CD8-positive, alpha-beta memory T cell (primary cell): Measurements from ENCODE around the gene INPP5B. TPM values are rescaled to one million over a fixed set of nuclear protein-coding genes. Genes with fewer than 3 reads are reported as not detected.

Source experiments
- CTCF ChIA-PET: fragments of 350-600 bp; sonication (Branson Sonifier 250); formaldehyde crosslinking; loops from one replicate; lab custom pipeline; 2021; ENCODE audit warnings: antibody characterized with exemption; lab: Charles Lee
- POLR2A ChIA-PET: fragments of 350-600 bp; sonication (Branson Sonifier 250); formaldehyde crosslinking; loops from one replicate; lab custom pipeline; 2021; ENCODE audit warnings: antibody characterized with exemption; lab: Charles Lee
- DNase-seq, 5 donors: peaks; one replicate each; pipeline versions ENCODE4 v3.0.0 to v3.0.0-alpha.2; 2020 to 2022; ENCODE audit warnings: mixed read lengths in 1 of 5
- H3K27ac ChIP-seq: one replicate; pipeline ENCODE4 v1.7.0; 2013; ENCODE audit warnings: low read depth, mild to moderate bottlenecking, low read length, moderate library complexity
- H3K27me3 ChIP-seq: 2 replicates; pipeline ENCODE4 v1.7.0; 2013; ENCODE audit warnings: low read length, mild to moderate bottlenecking; ENCODE audit not compliant: insufficient read depth, poor library complexity, severe bottlenecking
- H3K36me3 ChIP-seq: 2 replicates; pipeline ENCODE4 v1.7.0; 2013; ENCODE audit warnings: mild to moderate bottlenecking, low read length, moderate library complexity; ENCODE audit not compliant: insufficient read depth
- H3K4me1 ChIP-seq: 2 replicates; pipeline ENCODE4 v1.7.0; 2013; ENCODE audit warnings: mild to moderate bottlenecking, low read length, moderate library complexity; ENCODE audit not compliant: insufficient read depth
- H3K4me3 ChIP-seq: 2 replicates; pipeline ENCODE4 v1.7.0; 2013; ENCODE audit warnings: mild to moderate bottlenecking, low read length
- H3K9me3 ChIP-seq: 2 replicates; pipeline ENCODE4 v1.7.0; 2013; ENCODE audit warnings: mild to moderate bottlenecking, low read length
- H3K27ac Mint-ChIP-seq, 8 donors: one replicate each; pipeline ENCODE4 v1.8.0; 2020 to 2021; ENCODE audit warnings: mixed read lengths in 8 of 8, mild to moderate bottlenecking in 6 of 8, inconsistent platforms in 3 of 8, moderate library complexity in 3 of 8
- H3K27me3 Mint-ChIP-seq, 2 donors: one replicate each; pipeline ENCODE4 v1.8.0; 2020 to 2021; ENCODE audit warnings: mixed read lengths in 2 of 2, mild to moderate bottlenecking in 1 of 2, moderate library complexity in 1 of 2
- H3K36me3 Mint-ChIP-seq, 3 donors: one replicate each; pipeline ENCODE4 v1.8.0; 2020 to 2021; ENCODE audit warnings: mixed read lengths in 3 of 3, inconsistent platforms in 1 of 3, mild to moderate bottlenecking in 1 of 3
- H3K4me1 Mint-ChIP-seq, 3 donors: one replicate each; pipeline ENCODE4 v1.8.0; 2020 to 2021; ENCODE audit warnings: mixed read lengths in 3 of 3, inconsistent platforms in 1 of 3, mild to moderate bottlenecking in 1 of 3
- H3K4me3 Mint-ChIP-seq, 7 donors: one replicate each; pipeline ENCODE4 v1.8.0; 2020 to 2021; ENCODE audit warnings: mixed read lengths in 7 of 7, mild to moderate bottlenecking in 6 of 7, moderate library complexity in 4 of 7, inconsistent platforms in 2 of 7
- H3K9me3 Mint-ChIP-seq, 5 donors: one replicate each; pipeline ENCODE4 v1.8.0; 2020 to 2022; ENCODE audit warnings: mixed read lengths in 5 of 5, mild to moderate bottlenecking in 3 of 5, moderate library complexity in 2 of 5, inconsistent platforms in 1 of 5
- polyA plus RNA-seq: library from polyadenylated mRNA; unstranded; fragments of 300-500 nt; fragmentation: Illumina TruSeq; gene quantifications from one replicate; pipeline ENCODE4 v1.2.3, GENCODE V29; 2021
- total RNA-seq, 2 experiments: library from RNA; stranded (reverse); gene quantifications; one replicate each; pipeline ENCODE4 v1.2.3, GENCODE V29; 2021

Gene INPP5B
- total and polyA plus RNA-seq, 3 experiments from 2014 or later = 22.9 to 25.1 (median 24.1) TPM

DNA sequence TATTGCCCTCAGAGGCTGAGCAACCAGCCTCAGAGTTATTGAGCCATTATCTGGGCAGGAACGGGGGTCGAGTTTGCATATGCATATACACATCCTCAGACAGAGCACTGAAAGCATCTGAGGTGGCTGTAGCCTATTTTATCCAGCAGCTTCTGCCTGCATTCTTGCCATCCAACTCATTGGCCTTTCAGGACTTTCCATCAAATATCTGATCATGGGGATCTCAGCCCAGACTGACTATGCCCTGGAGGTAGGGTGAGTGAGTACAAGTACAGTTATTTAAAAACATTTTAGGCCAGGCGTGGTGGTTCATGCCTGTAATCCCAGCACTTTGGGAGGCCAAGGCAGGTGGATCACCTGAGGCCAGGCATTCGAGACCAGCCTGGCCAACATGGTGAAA lies 85.7 kb downstream of the INPP5B start:
- Mint-ChIP-seq H3K4me3 (peak overlapping the region in 3 of 7 donors; percentile 19 to 48 (median 28)), H3K9me3 (no peaks in the 10 kb centered on the region), H3K36me3 (peaks cover 5 to 53% (median 18%) of the 10 kb centered on the region in 3 donors), H3K4me1 (peaks cover 24 to 32% (median 28%) of the 10 kb centered on the region in 3 donors), H3K27ac (peak overlapping the region in 1 of 8 donors; percentile 48), H3K27me3 (no peaks in the 10 kb centered on the region)
- no peak overlapping the region for H3K27ac ChIP-seq
- ChIA-PET CTCF (interaction anchor here (1.3 to 2.9 kb wide), 4 partner anchors 10 to 67 kb away, joined by 3 to 20 read pairs (median 4); no protein-coding TSS in a partner anchor), POLR2A (no interaction called here)
- no peaks in the 10 kb centered on the region for H3K27me3 ChIP-seq
- peaks cover 9% of the 10 kb centered on the region for H3K36me3 ChIP-seq
- no peak overlapping the region for H3K4me3 ChIP-seq
- H3K9me3 ChIP-seq = no peaks in the 10 kb centered on the region
- peaks cover 17% of the 10 kb centered on the region for H3K4me1 ChIP-seq
- no peak for DNase-seq

DNA sequence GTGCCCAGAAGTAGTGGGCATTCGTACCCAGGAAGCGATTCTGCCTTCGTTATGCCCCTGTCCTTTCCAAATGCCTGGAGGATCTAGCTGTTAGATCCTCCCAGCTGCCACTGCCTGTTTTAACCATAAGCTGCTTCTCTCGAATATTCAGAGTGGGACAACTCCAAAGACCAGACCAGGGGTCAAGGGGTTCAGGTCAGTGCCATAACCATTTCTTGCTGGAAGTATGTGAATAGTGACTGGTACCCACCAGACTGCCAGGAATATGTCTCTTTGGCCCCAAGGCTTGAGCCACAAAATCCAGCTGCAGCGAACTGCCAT lies 86.5 kb downstream of the INPP5B start:
- H3K4me3 ChIP-seq = peak overlapping the region; percentile 89
- H3K27ac ChIP-seq = peak overlapping the region; percentile 94
- POLR2A ChIA-PET = interaction anchor here (1.0 to 2.5 kb wide), 2 partner anchors 8 to 52 kb away, joined by 3 to 11 read pairs; partner anchors contain the start of genes C1orf122 and YRDC

DNA sequence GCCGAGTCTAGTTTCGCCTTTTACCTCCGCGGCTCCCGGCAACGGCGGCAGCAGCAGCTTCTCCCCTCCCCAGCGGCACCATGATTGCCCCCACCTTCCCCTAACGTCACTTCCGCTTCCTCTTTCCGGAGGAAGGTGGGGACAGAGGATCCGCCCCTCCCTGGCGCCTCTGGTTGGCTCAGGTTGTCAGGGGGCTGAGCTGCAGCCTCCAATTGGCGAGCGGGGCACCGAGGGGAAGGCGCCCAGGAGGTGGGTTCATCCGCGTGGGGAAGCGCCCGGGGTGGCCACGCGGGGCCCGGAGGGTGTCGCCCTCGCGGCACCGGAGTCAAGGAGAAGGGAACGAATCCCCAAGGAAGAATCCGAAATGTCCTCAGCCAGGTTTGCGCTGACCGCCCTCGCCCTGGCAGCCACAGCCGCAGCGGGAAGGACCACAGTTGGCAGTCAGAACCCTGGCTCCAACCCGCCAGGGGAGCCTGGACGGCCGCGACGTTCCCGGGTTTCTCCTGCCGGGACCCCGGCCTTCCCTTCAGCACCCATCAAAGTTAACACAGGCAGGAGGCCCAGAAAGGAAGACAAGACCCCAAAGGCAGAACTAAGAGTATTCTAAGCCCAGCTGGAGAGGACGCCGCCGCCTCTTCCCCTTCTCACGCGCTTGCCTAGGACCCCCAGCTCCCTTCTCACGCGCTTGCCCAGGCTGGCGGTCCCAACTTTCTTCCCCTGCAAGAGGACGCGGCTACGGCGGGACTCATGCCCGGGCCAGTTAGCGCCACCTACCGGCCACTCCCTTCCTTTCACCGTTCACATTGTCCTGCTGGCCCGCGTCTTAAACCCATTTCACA lies 87.1 kb downstream of the INPP5B start, which contains the start of gene MTF1:
MTF1 (minus strand) TSS at position 86 of the 839 bp plus-strand sequence. CDS start 1,934 bp downstream, outside the sequence.
- Mint-ChIP-seq H3K27me3 (no peaks in the 10 kb centered on the region), H3K4me3 (peak within 1 kb of the TSS; percentile 89 to 99 (median 97)), H3K4me1 (peaks cover 29 to 39% (median 36%) of the 10 kb centered on the region in 3 donors), H3K9me3 (no peaks in the 10 kb centered on the region), H3K36me3 (peaks cover 5 to 48% (median 13%) of the 10 kb centered on the region in 3 donors), H3K27ac (peak within 1 kb of the TSS; percentile 77 to 99 (median 97))
- Histone ChIP-seq H3K4me1 (peaks cover 24% of the 10 kb centered on the region), H3K9me3 (no peaks in the 10 kb centered on the region), H3K4me3 (peak within 1 kb of the TSS; percentile 89), H3K36me3 (peaks cover 13% of the 10 kb centered on the region), H3K27ac (peak within 1 kb of the TSS; percentile 94), H3K27me3 (no peaks in the 10 kb centered on the region)
- POLR2A ChIA-PET = interaction anchor here (0.6 to 2.5 kb wide), 6 partner anchors 8 to 1164 kb away, joined by 3 to 11 read pairs (median 3); partner anchors contain the start of genes C1orf122, SNIP1 and YRDC
- CTCF ChIA-PET = interaction anchor here (0.8 to 2.9 kb wide), 30 partner anchors 9 to 385 kb away, joined by 3 to 20 read pairs (median 4); partner anchors contain the start of genes C1orf122, MEAF6, SF3A3 and UTP11
- peak; percentile 95 to 98 (median 97) for DNase-seq

More for the DNA sequence above, 86.5 kb downstream of the INPP5B start:
- Histone ChIP-seq H3K4me1 (peaks cover 18% of the 10 kb centered on the region), H3K36me3 (peaks cover 9% of the 10 kb centered on the region), H3K9me3 (no peaks in the 10 kb centered on the region), H3K27me3 (no peaks in the 10 kb centered on the region)
- DNase-seq = no peak
- no peaks in the 10 kb centered on the region for H3K9me3 Mint-ChIP-seq
- H3K27me3 Mint-ChIP-seq = no peaks in the 10 kb centered on the region
- peaks cover 5 to 47% (median 16%) of the 10 kb centered on the region in 3 donors for H3K36me3 Mint-ChIP-seq
- H3K27ac Mint-ChIP-seq = peak overlapping the region; percentile 77 to 99 (median 97)
- H3K4me3 Mint-ChIP-seq = peak overlapping the region; percentile 89 to 99 (median 97)
- CTCF ChIA-PET = interaction anchor here (0.8 to 2.9 kb wide), 26 partner anchors 10 to 385 kb away, joined by 3 to 20 read pairs (median 4); partner anchors contain the start of genes C1orf122, MEAF6, SF3A3 and YRDC
- peaks cover 24 to 34% (median 31%) of the 10 kb centered on the region in 3 donors for H3K4me1 Mint-ChIP-seq

DNA sequence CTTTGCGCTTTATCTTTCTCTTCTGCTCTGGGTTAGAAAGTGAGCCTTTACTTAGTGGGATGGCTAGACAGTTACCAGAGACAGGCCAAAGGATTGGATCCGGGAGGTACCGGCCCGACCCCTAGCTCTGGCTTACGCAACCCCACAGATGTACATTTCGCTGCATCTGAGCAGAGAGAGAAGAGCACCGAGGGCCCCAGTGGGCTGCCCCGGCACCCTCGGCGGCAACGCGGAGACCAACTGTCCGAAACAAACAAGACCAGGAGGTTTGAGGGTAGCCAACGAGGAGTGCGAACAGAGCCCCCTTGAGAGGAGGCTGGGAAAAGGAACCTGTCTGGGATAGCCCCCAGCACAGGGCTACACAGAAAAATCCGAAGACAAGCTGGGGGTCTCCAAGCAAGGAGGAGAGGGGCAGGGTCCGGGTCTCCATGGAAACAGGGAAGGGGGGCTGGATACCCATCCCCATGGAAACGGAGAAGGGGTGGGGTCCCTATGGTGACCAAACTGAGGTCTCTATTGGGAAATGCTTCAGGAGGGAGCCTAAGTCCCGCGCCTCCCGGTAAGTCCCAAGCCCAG lies 87.8 kb downstream of the INPP5B start:
- Histone ChIP-seq H3K4me1 (peaks cover 29% of the 10 kb centered on the region), H3K4me3 (peak overlapping the region; percentile 89), H3K27me3 (no peaks in the 10 kb centered on the region), H3K27ac (peak overlapping the region; percentile 94), H3K36me3 (peaks cover 13% of the 10 kb centered on the region), H3K9me3 (no peaks in the 10 kb centered on the region)
- ChIA-PET POLR2A (interaction anchor here (0.9 to 2.5 kb wide), 4 partner anchors 51 to 1165 kb away, joined by 3 to 11 read pairs (median 3); partner anchors contain the start of genes C1orf122, SNIP1 and YRDC), CTCF (interaction anchor here (0.9 to 2.9 kb wide), 22 partner anchors 8 to 384 kb away, joined by 3 to 20 read pairs (median 5); partner anchors contain the start of genes C1orf122, SF3A3, UTP11 and YRDC)
- Mint-ChIP-seq H3K9me3 (no peaks in the 10 kb centered on the region), H3K4me3 (peak overlapping the region; percentile 89 to 99 (median 97)), H3K27ac (peak overlapping the region; percentile 77 to 99 (median 96)), H3K27me3 (no peaks in the 10 kb centered on the region), H3K4me1 (peaks cover 32 to 42% (median 39%) of the 10 kb centered on the region in 3 donors), H3K36me3 (peaks cover 0 to 46% (median 10%) of the 10 kb centered on the region in 3 donors)
- no peak for DNase-seq

DNA sequence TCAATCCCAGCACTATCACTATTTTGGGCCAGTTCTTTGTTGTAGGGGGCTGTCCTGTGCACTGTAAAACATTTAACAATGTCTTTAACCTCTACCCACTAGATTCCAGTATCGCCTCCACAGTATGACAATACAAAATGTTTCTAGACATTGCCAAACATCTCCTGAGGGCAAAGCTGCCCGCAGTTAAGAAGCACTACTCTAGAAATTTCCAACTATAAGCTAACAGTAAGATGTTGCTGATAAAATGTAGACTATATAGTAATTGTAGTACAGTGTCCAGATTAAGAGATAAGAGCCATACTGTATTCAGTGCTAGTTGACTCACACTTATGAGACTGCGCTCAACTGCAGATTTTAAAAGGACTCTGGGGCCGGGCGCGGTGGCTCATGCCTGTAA lies 92.4 kb downstream of the INPP5B start:
- Mint-ChIP-seq H3K36me3 (peaks cover 0 to 42% (median 18%) of the 10 kb centered on the region in 3 donors), H3K4me3 (peak overlapping the region in 1 of 7 donors; percentile 55), H3K27me3 (no peaks in the 10 kb centered on the region), H3K4me1 (peaks cover 36 to 53% (median 43%) of the 10 kb centered on the region in 3 donors), H3K27ac (peak overlapping the region in 2 of 8 donors; percentile 34 to 70), H3K9me3 (no peaks in the 10 kb centered on the region)
- ChIA-PET CTCF (no interaction called here), POLR2A (no interaction called here)
- Histone ChIP-seq H3K27ac (no peak overlapping the region), H3K36me3 (peaks cover 13% of the 10 kb centered on the region), H3K4me3 (no peak overlapping the region), H3K4me1 (peaks cover 52% of the 10 kb centered on the region), H3K9me3 (no peaks in the 10 kb centered on the region), H3K27me3 (no peaks in the 10 kb centered on the region)
- no peak for DNase-seq

DNA sequence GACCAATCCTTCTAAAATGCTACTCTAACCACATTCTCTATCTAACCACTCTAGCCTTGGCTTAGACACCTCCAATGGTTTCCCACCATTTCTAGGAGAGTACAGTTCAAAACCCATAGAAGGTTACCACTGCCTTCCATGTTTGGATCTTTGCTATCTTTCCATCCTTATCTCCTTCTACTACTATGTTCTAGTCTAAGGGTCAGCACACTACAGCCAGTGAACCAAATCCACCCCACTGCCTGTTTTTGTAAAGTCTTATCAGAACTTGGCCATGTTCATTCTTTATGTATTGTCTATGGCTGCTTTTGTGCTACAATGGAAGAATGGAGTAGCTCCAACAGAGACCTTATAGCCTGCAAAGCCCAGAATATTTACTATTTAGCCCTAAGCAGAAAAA lies 93.7 kb downstream of the INPP5B start:
- DNase-seq = no peak
- Histone ChIP-seq H3K4me1 (peaks cover 43% of the 10 kb centered on the region), H3K4me3 (no peak overlapping the region), H3K36me3 (peaks cover 13% of the 10 kb centered on the region), H3K9me3 (no peaks in the 10 kb centered on the region), H3K27me3 (no peaks in the 10 kb centered on the region), H3K27ac (no peak overlapping the region)
- H3K27ac Mint-ChIP-seq = peak overlapping the region in 6 of 8 donors; percentile 1 to 80 (median 14)
- H3K36me3 Mint-ChIP-seq = peaks cover 0 to 42% (median 19%) of the 10 kb centered on the region in 3 donors
- no peaks in the 10 kb centered on the region for H3K27me3 Mint-ChIP-seq
- H3K4me3 Mint-ChIP-seq = no peak overlapping the region
- H3K4me1 Mint-ChIP-seq = peaks cover 37 to 56% (median 43%) of the 10 kb centered on the region in 3 donors
- ChIA-PET POLR2A (no interaction called here), CTCF (interaction anchor here (0.9 kb wide), 1 partner anchor 28 kb away, joined by 3 read pairs; no protein-coding TSS in a partner anchor)
- H3K9me3 Mint-ChIP-seq = no peaks in the 10 kb centered on the region

DNA sequence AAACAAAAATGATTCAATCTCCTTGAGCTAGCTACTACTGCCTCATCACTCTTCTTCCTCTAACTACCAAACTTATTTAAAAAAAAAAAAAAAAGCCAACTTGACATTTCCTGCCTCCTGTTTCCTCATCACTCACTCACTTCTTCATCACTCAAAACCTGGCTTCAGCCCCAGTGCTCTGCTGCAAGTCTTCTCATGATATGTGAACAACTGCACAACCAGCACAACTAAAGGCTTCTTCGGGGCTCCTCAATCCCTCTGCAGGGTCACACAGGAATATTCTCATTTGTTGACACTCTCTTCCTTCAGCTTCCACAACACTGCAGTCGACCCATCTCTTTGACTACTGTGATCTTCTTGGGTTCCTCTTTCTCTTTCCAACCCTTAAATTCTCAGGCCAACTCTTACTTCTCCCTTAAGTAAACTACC lies 95.1 kb downstream of the INPP5B start:
- Histone ChIP-seq H3K4me1 (peaks cover 51% of the 10 kb centered on the region), H3K27ac (no peak overlapping the region)

More for the DNA sequence above, 95.1 kb downstream of the INPP5B start:
- peaks cover 6% of the 10 kb centered on the region for H3K36me3 ChIP-seq
- peaks cover 33 to 55% (median 40%) of the 10 kb centered on the region in 3 donors for H3K4me1 Mint-ChIP-seq
- no peaks in the 10 kb centered on the region for H3K27me3 ChIP-seq
- no peak overlapping the region for H3K27ac Mint-ChIP-seq
- H3K4me3 ChIP-seq = no peak overlapping the region
- H3K9me3 Mint-ChIP-seq = no peaks in the 10 kb centered on the region
- POLR2A ChIA-PET = interaction anchor here (1.2 kb wide), 1 partner anchor 8 kb away, joined by 3 read pairs; no protein-coding TSS in a partner anchor
- no peak for DNase-seq
- CTCF ChIA-PET = interaction anchor here (1.1 to 2.1 kb wide), 3 partner anchors 9 to 44 kb away, joined by 3 to 20 read pairs (median 3); partner anchors contain the start of genes MTF1 and YRDC
- peaks cover 0 to 39% (median 14%) of the 10 kb centered on the region in 3 donors for H3K36me3 Mint-ChIP-seq
- no peak overlapping the region for H3K4me3 Mint-ChIP-seq
- no peaks in the 10 kb centered on the region for H3K27me3 Mint-ChIP-seq
- H3K9me3 ChIP-seq = no peaks in the 10 kb centered on the region
